ENCODE data around the gene HCN2.

The HCN2 gene

GRCh38 chr19:591099-591958, 1.6 kb downstream of the HCN2 start:
- no peaks in the 10 kb centered on the region for H3K9me3 ChIP-seq
- H3K27ac ChIP-seq: no peak overlapping the region
- peaks cover 4 to 87% of the 10 kb centered on the region in 2 donors for H3K27me3 ChIP-seq
- DNase-seq: no peak
- no peaks in the 10 kb centered on the region for H3K36me3 ChIP-seq
- TF ChIP-seq CTCF (IDR thresholded peaks at IDR 0.05): no peak
- intact Hi-C loops (cut with DNase I; ENCODE audit: low total_unique reads): no loop called here
- peaks cover 0 to 25% (median 5%) of the 10 kb centered on the region in 4 donors for H3K4me1 ChIP-seq
- no peak overlapping the region for H3K4me3 ChIP-seq

GRCh38 chr19:592101-592500, 2.4 kb downstream of the HCN2 start:
- peaks cover 0 to 25% (median 5%) of the 10 kb centered on the region in 4 donors for H3K4me1 ChIP-seq
- H3K9me3 ChIP-seq: no peaks in the 10 kb centered on the region
- TF ChIP-seq CTCF (IDR thresholded peaks at IDR 0.05): no peak
- H3K27ac ChIP-seq: no peak overlapping the region
- no peaks in the 10 kb centered on the region for H3K36me3 ChIP-seq
- H3K27me3 ChIP-seq: peaks cover 4 to 88% of the 10 kb centered on the region in 2 donors
- intact Hi-C loops (cut with DNase I; ENCODE audit: low total_unique reads): no loop called here
- no peak for DNase-seq
- H3K4me3 ChIP-seq: no peak overlapping the region

DNA sequence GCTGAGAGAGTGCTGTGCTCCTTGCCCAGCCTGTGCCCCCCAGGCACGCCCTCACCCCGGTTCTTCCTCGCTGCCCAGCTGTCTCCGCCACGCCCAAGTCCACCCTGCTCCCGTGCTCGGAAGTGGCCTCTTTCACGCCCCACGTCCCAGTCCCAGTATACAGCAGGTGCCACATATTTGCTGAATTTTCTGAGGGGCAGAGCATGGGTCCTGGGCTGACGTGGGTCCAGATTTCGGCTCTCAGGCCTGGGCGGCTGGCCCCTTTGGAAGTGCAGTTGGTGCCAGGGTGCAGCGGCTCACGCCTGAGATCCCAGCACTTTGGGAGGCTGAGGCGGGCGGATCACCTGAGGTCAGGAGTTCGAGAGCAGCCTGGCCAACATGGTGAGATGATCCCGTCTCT, 3.4 kb downstream of the HCN2 start:
- Histone ChIP-seq H3K27ac (no peak overlapping the region), H3K4me1 (peaks cover 0 to 23% (median 5%) of the 10 kb centered on the region in 4 donors), H3K9me3 (no peaks in the 10 kb centered on the region), H3K36me3 (no peaks in the 10 kb centered on the region), H3K4me3 (no peak overlapping the region), H3K27me3 (peaks cover 4 to 92% of the 10 kb centered on the region in 2 donors)
- DNase-seq: no peak
- TF ChIP-seq CTCF (IDR thresholded peaks at IDR 0.05): no peak
- intact Hi-C loops (cut with DNase I; ENCODE audit: low total_unique reads): no loop called here

GRCh38 chr19:593505-593904, 3.8 kb downstream of the HCN2 start:
- TF ChIP-seq CTCF (IDR thresholded peaks at IDR 0.05): no peak
- H3K4me1 ChIP-seq: peaks cover 0 to 19% (median 5%) of the 10 kb centered on the region in 4 donors
- no peak overlapping the region for H3K4me3 ChIP-seq
- intact Hi-C loops (cut with DNase I; ENCODE audit: low total_unique reads): no loop called here
- peaks cover 4 to 89% of the 10 kb centered on the region in 2 donors for H3K27me3 ChIP-seq
- H3K9me3 ChIP-seq: no peaks in the 10 kb centered on the region
- no peaks in the 10 kb centered on the region for H3K36me3 ChIP-seq
- no peak for DNase-seq
- H3K27ac ChIP-seq: no peak overlapping the region

GRCh38 chr19:594265-594870, 4.7 kb downstream of the HCN2 start:
- peaks cover 0 to 12% (median 4%) of the 10 kb centered on the region in 4 donors for H3K4me1 ChIP-seq
- no peaks in the 10 kb centered on the region for H3K36me3 ChIP-seq
- TF ChIP-seq CTCF (IDR thresholded peaks at IDR 0.05): no peak
- no peaks in the 10 kb centered on the region for H3K9me3 ChIP-seq
- intact Hi-C loops (cut with DNase I; ENCODE audit: low total_unique reads): no loop called here
- no peak for DNase-seq
- H3K27ac ChIP-seq: no peak overlapping the region
- no peak overlapping the region for H3K4me3 ChIP-seq
- H3K27me3 ChIP-seq: peaks cover 4 to 84% of the 10 kb centered on the region in 2 donors
